ENCODE data around the gene BAG2.

DNA sequence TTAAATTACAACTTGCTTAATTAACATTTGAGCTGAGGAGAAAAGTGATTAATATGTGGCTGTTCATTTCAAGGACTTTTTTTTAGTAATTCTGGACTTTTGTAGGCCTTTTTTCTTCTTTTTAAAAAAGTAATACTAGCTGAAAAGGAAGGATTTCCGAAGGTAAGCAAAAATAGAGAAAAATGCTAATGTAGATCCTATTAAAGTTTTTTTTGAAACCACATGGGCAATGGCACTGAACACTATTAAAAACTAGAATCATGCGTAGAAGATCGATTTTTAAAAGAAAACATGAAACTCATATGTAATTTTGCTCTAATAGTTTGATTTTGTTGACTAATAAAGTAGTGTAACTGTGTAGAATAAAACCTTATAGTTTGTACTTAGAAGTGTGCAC lies 2.4 kb downstream of the BAG2 start:
- no peak for TF ChIP-seq CTCF (IDR thresholded peaks at IDR 0.05)
- TF ChIP-seq POLR2A (IDR thresholded peaks at IDR 0.05): no peak

Measured in suprapubic skin (tissue), 3 donors.